GM21723 (cell line): ENCODE measurements around the gene VPS39.

Experiments used
- ATAC-seq: cut with Tn5 transposase; IDR thresholded peaks from one replicate; pipeline ENCODE4 v1.9.1; 2021; ENCODE audit warnings: mild to moderate bottlenecking, moderate library complexity; ENCODE audit not compliant: unreplicated experiment

VPS39 gene

DNA sequence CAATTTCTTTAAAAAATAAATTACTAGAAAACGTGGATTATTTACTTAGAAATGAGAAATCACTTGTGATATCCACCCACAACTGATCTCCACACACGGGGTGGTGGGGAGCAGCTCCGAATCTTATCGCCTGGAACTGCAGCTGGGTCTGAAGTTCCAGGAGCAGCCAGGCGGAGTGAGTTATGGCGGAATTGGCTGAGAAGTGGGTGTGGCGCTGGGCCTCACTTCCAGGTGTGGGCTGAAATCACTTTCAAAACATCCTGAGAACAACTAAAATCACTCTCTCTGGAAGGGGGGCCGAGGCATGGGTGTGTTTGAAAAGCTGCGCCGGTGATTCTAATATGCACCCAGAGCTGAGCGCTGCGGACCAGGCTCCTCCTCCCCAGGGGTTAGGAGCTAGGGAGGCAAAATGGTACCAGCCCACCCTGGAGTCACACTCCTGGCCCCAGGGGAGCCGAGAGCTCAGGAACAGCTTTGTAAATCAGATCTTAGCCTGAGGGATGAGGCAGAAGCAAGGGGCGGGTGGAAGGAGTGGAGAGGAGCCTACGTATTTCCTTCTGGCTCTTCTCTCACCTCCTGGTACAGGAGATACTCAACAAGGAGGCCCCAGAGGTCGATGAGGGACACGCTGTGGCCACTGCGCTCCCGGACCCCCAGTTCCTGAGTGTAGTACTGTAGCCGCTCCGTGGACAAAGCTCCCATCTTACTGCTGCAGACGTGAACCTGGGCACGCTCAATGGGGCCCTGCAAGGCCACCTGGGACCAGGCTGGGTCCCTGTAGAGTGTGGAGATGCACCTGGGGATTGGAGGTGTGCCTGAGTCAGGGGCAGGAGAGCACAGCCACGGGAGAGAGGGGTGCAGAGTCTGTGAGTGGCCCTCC is 61.3 kb downstream of the VPS39 start:
- no peak for ATAC-seq

DNA sequence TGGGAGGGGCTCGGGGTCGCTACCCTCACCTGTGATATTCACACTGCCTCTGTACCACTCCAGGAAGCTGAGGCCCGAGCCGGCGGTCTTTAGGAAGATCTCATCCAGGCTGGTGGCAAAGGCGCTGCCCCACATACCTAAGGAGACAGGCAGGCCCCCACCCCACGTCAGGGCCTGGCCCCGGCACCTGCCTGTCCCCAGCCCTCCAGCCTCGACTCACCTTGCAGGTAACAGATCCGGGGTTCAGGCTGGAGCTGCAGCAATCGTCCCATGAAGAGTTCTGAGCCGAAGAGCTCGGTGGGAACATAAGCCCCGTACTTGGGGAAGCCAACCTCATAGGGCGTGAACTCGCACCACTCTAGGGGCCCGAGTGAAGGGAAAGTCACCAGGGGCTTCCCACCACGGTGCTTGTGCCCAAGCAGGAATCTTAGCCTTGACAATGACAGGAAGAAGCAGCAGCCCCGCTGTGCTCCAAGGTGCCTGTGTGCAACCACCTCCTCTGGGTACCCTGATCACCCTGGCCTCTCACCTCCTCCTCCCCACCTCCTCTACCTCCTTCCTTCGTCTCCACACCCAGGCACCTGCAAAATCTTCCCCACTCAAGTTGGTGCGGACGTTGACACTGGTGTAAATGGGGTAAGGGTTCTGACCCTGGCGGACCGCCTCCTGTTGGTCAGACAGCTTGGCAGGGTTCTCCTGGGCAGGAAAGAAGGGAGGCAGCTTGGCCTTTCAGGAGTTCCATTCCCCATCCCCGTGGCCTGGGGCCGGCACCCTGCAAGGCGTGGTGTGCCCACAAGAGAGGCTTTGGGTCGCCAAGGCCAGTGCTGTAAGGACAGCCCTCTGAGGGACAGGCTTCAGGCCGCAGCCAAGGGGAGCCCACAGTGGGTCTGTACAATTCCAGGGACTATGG is 62.3 kb downstream of the VPS39 start:
- ATAC-seq: no peak

DNA sequence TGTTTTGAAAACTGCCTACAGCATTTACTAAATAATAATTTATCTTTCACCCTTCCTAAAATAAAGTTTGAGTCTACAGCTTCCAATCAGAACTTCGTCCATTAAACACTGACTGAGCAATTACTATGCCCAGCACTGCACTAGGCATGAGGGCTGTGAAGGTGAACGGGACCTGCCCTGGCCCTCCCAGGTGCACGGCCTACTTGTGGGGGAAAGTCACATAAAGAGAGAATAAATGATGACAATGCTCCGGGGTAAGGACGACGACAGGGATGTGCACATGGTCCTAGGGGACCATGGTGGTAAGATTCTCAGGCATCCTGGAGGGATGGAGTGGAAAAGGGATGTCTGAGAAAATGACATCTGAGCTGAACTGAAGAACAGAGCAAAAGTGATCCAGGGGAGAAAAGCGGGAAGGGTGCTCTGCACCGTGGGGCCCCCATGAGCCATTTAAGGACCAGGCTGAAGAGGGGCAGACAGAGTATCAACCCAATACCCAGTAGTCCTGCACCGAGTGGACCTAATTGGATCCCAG is 63.2 kb downstream of the VPS39 start:
- no peak for ATAC-seq

DNA sequence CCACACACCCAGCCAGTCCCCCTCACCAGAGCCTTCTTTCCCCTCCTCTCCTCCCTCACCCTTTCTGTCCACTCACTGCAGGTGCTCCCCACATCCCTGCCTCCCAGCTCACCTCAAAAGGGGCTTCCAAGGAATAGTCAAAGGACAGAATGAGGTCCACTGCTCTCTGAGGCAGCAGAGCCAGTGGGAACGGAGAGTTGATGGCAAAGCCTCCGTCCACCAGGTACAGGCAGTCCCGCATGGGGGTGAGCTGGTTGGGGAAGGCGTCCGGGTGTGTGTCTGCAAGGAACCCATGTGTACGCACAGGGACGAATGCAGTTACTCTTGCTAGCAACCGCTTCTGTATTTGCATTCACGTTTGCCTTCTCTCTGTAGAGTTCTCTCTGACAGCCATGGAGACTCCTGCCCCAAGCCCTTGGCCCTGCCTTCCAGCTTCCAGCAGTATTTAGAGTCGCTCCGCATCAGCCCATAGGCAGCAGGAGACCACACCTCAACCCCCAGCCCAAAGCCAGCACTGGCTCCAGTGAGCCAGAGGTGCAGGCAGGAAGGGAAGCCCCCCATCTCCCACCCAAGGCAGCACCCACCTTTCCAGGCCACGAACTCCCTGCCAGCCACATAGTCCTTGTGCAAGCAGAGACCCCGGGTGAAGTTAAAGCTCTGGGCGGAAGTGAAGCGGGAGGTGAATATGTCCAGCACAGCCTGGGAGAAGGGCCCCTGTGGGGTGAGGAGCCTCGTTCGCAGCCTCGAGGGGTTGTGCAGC is 64.1 kb downstream of the VPS39 start:
- no peak for ATAC-seq

DNA sequence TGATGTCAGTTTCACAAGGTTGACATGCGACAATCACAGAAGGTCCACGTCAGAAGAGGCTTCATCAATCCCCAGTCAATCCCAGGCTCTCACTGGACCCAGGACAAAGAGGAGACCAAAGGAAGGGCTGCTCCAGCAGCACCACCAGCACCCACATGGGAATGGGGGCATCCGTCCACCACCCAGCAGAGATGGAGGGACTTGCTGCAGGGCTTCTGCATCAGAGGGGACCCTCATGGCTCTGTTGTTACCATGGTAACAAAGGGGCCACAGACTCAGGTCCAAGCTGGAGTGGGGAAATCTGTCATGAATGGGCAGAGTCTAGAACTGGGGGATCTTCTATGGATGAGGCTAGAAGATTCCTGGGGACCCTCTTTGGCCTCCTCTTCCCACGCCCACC is 64.7 kb downstream of the VPS39 start:
- ATAC-seq: no peak

DNA sequence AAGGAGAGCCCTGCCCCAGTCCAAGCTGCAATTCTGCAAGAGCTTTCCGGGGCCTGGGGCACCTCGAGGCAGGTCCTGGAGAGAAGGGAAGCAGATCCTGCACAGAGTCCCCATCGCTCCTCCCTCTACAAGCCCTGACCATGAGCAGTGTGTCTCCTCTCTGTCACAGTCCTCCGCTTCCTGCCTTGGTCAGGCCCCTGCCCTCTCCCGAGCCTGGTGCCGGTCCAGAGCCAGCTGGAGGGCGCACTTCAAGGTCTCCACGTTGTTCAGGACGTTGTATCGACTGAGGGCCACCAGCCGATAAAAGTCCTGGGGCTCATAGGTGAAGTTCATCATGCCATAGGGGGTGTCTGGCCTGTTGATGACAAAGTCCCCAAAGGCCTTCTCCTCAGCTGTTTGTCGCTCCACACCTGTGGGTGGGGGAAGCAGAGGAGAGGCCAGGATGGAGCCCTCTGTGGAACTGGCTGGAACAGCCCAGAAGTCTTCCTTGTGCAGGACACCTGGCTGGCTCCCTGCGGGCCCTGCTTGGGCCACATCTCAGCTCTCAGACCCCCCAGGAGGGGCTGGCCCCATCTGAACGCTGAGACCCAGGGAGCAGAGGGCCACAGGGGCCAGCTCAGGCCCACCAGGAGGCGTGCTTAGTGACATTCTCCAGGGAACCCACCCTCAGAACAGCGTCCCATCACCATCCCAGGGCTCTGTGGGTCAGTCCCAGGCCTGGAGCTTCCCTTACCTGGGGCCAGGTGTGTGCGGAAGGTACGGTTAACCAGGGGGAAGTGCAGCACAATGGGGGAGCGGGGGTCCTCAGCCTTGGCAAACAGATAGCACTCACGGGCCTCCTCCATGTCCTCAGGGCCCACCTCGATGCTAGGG is 66.1 kb downstream of the VPS39 start:
- ATAC-seq: no peak

DNA sequence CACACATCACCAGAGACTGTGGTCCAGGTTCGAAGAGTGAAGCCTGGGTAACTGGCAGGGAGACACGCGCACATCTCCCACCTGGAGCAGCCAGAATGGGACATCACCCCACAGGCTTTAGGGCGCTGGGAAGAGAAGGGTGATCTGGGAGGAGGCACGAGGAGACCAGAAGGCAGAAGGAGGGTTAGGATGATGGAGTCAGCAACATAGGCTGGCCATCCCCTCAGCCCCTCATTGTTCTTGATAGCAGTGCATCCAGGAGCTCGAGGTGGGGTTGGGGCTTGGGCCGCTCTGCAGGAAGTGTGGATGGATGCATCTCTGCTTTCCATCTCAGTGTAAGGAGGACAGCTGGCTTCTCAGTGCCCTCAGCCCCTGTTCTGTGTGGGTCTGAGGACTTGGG is 66.9 kb downstream of the VPS39 start:
- ATAC-seq: no peak

DNA sequence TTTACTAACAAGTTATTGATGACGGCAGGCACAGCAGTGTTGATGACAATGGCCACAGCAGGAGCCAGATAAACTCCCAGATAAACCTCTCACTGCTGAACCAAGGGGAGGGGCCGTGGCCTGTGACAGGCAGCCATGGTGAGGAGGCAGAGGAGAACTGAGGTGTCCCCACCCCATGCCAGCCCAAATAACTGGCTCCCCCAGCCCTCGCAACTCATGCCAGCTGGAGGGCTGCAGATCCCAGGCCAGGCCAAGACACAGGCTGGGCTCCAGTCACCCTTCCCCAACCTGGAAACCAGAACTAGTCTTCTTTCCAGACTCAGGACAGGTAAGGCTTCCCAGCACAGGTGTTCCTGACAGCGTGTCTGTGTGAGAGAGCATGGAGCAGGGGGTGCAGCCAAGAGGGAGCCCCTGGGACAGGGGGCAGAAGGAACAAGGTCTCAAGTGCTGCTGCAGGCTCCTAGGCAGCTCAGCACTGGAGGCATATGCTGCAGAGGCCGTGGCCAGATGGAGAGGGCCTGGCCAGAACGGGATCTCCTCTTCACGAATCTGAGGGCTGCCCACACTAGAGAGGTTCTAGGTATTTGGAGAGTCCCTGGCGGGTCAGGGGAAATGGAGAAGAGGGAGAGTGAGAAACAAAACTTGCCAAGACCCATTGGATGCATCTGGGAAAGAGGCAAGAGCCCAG is 67.6 kb downstream of the VPS39 start:
- ATAC-seq: no peak

DNA sequence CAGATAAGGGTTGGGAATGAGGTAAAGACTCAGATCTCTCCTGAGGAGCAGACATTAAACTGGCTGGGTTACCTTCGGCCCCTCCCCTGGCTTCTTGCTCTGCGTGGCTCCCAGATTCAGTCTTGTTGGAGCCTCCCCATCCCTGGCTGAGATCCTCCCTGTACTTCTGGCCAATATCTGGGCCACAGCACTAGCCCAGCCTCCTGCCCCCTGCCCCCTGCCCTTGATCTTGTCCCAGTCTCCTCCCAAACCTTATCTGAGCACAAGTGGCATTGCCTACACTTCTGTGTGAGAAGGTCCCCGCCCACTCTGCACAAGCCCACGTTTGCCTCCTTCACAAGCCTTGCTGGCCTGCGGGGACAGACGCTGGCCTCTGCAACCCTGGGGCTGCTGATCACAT is 68.5 kb downstream of the VPS39 start:
- no peak for ATAC-seq

DNA sequence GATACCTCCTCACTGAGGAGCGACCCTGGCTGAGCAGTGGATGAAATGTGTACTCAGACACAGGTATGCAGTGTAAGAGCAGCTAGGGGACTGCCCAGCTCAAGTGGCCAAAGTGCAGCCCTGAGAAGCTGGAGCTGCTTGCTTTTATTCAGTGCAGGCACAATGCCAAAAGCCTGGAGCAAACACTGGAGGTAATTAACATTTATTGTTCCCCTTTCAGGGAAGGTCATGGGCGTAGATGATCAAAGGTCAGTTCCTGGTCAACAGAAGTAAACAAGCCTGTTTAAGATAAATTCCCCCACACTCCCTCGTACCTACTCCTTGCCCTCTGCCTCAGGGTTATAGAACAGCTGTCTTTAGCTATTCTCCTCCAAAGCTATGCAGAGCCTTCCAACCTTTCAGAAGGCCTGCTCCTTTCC is 69.1 kb downstream of the VPS39 start:
- no peak for ATAC-seq

DNA sequence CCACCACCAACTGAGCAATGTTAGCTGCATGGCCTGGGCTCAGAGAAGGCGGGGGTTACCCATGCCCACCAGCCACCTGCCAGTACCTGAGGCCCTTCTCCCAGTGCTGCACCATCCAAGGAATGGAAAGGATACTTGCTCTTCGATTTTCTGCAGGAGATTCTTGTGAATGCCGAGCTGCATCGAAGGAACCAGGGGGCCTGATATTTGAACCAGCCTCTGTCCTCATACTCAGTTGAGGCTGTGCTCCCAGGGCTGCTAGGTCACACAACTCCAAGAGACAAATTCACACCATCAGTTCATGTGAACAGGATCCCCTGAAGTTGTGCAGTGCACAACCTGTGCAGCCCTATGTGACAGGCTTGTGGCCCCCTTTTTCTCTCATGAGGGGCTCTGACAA is 69.7 kb downstream of the VPS39 start:
- ATAC-seq: no peak

DNA sequence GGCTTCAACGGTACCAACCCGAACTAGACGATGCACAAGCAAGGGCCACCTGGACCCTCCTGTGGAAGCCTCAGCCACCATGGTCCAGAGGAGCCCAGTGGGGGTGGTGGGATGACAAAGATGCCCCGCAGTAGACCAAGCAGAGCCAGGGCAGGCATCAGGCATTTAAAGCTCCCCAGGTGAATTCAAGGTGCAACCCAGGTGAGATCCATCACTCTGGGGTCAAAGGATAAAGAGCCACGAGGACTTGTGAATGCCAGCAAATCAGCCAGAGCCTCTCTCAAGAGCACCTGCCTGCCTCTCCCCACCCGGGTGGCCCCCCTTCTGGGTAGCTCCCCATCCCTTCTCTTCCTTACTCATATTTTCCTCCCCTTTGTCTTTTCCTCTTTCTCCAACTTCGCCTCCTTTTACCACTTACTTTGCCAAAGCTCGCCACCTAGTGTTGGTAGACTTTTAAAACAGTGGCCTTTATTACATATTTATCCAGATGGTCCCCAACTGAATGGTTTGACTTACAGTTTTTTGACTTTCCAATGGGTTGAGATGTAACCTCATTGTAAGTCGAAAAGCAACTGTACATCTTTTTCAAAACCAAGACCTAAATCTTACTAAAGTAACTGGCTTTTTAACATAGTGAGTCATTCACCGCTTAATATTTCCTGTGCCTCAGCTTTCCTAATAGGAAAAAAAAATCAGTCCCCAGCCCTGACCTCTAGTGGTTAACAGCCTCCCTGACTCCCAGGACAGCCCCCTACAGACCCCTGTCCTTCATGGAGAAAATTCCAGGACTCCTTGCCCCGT is 70.4 kb downstream of the VPS39 start:
- no peak for ATAC-seq

DNA sequence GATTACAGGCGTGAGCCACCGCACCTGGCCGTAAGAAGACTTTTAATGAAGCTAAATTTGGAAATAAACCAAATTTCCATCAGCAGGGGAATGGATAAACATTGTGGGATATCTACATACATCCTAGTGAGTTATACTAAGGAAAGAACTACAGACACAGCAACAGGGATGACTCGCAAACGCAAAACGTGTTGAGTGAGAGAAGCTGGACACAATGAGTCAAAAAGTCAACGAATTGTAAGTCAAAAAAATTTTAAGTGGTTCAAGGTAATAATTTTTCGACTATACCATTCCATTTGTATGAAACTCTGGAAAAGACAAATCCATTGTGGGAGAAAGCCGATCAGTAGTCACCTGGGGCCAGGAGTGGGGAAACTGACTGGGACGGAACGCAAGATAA is 71.6 kb downstream of the VPS39 start:
- ATAC-seq: no peak

DNA sequence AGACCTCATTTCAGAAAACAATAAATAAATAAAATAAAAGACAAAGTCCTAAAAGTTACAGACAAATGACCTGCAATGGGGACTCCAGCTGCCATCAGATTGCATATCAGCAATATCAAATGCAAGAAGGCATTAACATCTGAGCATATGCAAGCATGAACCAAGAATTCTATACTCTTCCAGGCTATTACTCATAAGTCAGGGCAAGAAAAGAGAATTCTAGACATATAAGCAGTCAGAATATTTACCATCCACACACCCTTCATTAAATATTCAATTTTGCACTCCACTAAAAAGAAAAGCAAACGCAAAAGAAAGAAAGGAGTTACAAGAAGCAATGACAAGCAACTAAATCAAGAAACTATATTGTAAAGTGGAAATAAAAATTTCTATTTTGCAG is 72.8 kb downstream of the VPS39 start:
- no peak for ATAC-seq

DNA sequence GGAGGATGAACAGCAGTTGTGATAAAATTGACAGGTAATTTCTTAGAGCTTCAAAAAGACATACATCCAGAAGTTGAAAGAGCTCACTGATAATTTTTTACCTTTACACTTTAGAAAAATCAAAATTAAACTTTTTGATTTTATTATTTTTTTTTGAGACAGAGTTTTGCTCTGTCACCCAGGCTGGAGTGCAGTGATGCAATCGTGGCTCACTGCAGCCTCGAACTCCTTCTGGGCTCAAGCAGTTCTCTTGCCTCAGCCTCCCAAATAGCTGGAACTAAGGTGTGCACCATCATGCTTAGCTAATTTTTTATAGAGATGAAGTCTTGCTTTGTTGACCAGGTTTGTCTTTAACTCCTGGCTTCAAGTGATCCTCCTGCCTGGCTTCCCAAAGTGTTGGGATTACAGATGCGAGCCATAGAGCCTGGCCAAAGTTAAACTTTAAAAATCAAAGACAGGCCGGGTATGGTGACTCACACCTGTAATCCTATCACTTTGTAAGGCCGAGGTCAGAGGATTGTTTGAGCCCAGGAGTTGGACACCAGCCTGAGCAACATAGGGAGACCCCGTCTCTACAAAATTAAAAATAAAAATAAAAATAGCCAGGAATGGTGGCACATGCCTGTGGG is 73.4 kb downstream of the VPS39 start:
- no peak for ATAC-seq

DNA sequence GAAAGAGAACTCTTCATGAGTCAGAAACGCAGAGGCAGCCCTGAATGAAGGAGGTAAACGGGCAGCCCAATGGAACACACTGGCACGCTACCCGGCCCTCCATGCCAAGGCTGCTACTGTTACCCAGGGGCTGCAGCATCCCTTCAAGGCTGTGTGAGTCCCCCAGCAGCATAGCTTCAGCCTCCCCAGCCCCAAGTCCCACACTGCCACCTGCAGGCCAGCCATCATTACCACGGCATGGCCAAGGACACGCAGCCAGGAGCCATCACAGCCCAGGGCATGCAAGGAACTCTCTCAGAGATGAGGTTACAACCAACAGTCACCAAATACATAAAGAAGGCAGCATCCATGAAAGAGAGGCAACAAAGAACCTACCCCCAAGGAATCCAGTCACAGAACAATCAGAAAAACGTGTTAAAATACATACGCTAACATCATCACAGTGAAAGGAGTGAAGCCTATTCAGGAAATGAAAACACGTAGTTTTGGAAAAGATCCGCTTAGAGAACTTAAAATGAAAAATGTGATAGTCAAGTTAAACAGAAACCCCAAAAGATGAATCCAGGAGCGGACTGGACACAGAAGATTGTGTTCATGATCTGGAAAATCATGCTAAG is 74.1 kb downstream of the VPS39 start:
- no peak for ATAC-seq

DNA sequence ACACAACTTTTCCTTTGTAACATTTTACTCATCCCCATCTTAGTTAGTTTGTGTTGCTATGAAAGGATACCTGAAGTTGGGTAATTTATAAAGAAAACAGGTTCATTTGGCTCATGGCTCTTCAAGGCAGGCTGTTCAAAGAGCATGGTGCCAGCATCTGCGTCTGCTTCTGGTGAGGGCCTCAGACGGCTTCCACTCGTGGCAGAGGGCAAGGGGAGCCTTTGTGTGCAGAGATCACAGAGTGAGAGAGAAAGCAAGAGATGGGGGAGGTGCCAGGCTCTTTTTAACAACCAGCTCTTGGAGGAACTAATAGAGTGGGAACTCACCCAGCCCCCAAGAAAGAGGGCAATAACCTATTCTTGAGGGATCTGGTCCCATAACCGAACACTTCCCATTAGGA is 74.7 kb downstream of the VPS39 start:
- ATAC-seq: no peak
